Measurements from ENCODE around the gene ALDH1L2.

Gene ALDH1L2

DNA sequence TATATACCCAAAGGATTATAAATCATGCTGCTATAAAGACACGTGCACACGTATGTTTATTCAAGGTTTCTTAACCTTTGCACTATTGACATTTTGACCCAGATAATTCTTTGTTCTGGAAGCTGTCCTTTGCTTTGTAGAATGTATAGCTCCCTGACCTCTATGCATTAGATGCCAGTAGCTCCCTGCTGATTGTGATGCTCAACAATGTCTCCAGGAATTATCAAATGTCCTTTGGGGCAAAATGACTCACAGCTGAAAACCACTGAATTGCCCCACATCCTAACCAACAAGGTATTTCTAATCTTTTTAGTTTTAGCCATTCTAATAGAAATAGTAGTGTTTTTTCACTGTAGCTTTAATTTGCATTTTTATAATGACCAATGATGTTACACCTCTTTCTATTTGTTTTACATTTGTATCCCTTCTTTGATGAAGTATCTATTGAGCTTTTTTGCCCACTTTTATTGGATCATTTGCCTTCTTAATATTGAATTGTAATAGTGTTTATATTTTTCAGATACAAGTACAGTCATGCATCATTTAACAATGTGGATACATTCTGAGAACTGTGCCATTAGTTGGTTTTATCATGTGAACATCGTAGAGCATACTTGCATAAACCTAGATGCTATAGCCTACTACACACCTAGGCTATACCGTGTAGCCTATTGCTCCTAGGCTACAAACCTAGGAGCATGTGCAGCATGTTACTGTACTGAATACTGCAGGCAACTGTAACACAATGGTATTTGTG, 108.5 kb downstream of the ALDH1L2 start:
- DNase-seq, result no peak

DNA sequence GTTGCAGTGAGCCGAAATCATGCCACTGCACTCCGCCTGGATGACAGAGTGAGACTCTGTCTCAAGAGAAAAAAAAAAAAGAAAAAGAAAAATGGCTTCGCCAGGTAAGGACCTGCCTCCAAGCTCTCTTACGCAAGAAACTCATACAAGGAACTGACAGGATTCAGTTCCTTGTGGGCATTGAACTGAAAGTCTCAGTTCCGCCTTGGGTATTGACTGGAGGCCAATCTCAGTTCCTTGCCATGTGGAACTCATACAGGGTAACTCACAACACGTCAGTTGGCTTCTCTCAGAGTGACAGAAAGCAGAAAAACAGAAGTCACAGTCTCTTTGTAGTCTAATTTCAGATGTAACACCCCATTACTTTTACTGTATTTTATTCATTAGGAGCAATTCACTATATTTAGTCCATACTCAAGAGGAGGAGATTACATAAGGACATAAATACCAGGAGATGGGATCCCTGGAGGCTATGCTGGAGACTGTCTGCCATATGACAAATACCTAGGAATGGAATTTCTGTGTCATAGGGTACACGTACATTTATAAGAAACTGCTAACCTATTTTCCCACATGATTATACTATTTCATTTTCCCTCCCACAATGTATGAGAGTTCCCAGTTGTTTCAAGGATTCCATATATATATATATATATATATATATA, 109.5 kb downstream of the ALDH1L2 start:
- DNase-seq, result no peak

DNA sequence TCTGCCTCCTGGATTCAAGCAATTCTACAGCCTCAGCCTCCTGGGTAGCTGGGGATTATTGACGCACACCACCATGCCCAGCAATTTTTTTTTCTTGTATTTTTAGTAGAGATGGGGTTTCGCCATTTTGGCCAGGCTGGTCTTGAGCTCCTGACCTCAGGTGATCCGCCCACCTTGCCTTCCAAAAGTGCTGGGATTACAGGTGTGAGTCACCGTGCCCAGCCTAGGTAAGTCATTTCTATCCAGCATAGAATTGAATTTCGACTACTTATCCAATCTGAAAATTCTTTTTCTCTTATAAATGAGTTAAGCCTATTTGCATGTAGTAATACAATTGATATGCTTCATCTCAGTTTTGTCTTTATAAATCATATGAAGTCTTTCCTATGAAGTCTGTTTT, 111.0 kb downstream of the ALDH1L2 start:
- no peak for DNase-seq

DNA sequence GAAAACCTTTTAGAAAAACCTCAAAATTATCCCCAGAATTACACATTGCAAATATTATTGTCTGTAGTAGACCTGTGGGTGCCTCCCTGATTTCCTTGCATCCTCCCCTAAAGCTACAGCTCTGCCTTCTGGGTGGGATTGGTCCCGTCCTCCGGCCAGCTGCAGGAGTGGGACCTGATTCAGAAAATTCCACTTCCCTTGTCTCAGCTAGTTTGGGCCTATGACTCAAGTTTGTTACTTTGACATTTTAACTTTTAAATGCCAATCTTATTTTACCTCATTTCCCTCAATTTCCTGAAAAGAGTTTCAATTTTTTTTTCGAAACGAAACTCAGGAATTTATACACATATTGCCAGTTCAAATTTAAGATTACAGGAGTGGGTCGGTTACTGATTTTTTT, 113.0 kb downstream of the ALDH1L2 start:
- DNase-seq, result no peak

All from NCI-H2029 treated with DMSO at 0.1 percent for 48 hours (cell line).